ENCODE results near the gene GNAQ.
"Not testable (repeated sequence)": the region's sequence is repeated elsewhere in the genome, so short reads cannot be mapped to it uniquely, and the experiment has no call there.

GNAQ gene

DNA sequence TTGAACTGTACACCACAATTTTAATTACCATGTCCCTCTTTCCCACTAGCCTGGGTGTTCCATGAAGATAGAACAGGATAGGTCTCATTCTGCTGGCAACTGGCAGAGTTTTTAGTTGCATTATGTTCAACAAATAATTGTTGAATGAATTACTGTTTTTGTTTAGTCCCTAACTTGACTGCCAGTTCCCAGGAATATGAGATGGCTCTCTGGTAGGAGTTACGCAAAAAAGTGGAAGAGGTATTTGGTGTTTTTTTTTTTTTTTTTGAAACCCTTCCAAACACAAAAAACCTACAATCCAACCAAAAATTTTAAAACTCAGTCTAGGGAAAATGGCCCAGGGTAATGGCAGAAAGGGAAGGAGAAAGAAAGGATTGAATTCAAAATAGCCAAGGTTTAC is 153.6 kb downstream of the GNAQ start:
- Histone ChIP-seq H3K9ac (ENCODE audit: low read length in 5 of 5) (no peak overlapping the region), H3K27me3 (ENCODE audit: control insufficient read depth in 5 of 5, insufficient read depth in 4 of 5, low read length in 5 of 5) (no peaks in the 10 kb centered on the region), H3K4me1 (ENCODE audit: control insufficient read depth in 5 of 5, insufficient read depth in 5 of 5, low read length in 5 of 5) (peaks cover 0 to 20% (median 10%) of the 10 kb centered on the region in 5 donors), H3K36me3 (ENCODE audit: control insufficient read depth in 5 of 5, insufficient read depth in 5 of 5, low read length in 5 of 5) (no peaks in the 10 kb centered on the region), H3K27ac (ENCODE audit: low read depth, low read length) (no peak overlapping the region), H3K9me3 (ENCODE audit: control insufficient read depth in 5 of 5, low read length in 5 of 5) (no peaks in the 10 kb centered on the region), H3K4me3 (ENCODE audit: low read depth in 1 of 5, low read length in 5 of 5) (no peak overlapping the region)

DNA sequence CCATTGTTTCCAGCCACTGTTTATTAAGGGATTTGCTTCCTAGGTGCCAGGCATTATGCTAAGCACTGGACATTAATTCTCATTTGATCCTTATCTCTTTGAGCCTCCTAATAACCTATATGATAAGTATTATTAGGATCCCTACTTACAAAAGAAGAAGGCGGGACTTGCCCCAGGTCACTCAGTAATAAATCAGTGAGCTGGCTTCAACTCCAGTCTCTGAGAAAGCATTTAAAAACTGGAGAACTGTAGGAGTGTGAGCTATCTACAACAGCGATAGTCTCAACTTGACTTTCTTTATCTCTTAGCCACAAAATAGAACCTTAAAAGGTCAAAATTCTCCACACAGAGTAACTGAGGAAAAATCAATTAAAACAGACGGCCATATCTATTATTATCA is 155.0 kb downstream of the GNAQ start:
- H3K36me3 ChIP-seq (ENCODE audit: control insufficient read depth in 5 of 5, insufficient read depth in 5 of 5, low read length in 5 of 5): no peaks in the 10 kb centered on the region
- peaks cover 0 to 22% (median 6%) of the 10 kb centered on the region in 5 donors for H3K4me1 ChIP-seq (ENCODE audit: control insufficient read depth in 5 of 5, insufficient read depth in 5 of 5, low read length in 5 of 5)
- H3K9ac ChIP-seq (ENCODE audit: low read length in 5 of 5): no peak overlapping the region
- no peaks in the 10 kb centered on the region for H3K9me3 ChIP-seq (ENCODE audit: control insufficient read depth in 5 of 5, low read length in 5 of 5)
- H3K4me3 ChIP-seq (ENCODE audit: low read depth in 1 of 5, low read length in 5 of 5): no peak overlapping the region
- H3K27me3 ChIP-seq (ENCODE audit: control insufficient read depth in 5 of 5, insufficient read depth in 4 of 5, low read length in 5 of 5): no peaks in the 10 kb centered on the region
- H3K27ac ChIP-seq (ENCODE audit: low read depth, low read length): no peak overlapping the region

DNA sequence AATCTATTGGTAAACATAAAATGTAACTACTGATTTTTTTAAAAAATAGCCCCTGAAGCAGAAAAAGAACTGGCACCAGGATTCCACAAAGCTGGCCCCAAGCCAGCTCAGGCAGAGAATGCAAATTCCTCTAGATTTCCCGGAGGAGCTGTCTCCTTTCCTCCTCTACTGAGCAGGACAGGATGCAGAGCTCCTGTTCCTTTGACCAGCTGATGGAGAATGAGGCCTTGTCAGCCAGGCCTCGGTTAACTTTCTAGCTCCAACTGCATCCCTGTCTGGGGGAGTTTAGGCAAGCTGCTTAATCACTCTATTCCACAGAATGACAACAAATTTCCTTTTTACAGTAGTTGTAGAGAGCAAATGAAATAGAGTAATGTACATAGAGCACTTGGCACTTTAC is 155.5 kb downstream of the GNAQ start:
- Histone ChIP-seq H3K36me3 (ENCODE audit: control insufficient read depth in 5 of 5, insufficient read depth in 5 of 5, low read length in 5 of 5) (no peaks in the 10 kb centered on the region), H3K27ac (ENCODE audit: low read depth, low read length) (no peak overlapping the region), H3K4me1 (ENCODE audit: control insufficient read depth in 5 of 5, insufficient read depth in 5 of 5, low read length in 5 of 5) (peaks cover 0 to 22% (median 6%) of the 10 kb centered on the region in 5 donors), H3K27me3 (ENCODE audit: control insufficient read depth in 5 of 5, insufficient read depth in 4 of 5, low read length in 5 of 5) (no peaks in the 10 kb centered on the region), H3K9ac (ENCODE audit: low read length in 5 of 5) (no peak overlapping the region), H3K4me3 (ENCODE audit: low read depth in 1 of 5, low read length in 5 of 5) (no peak overlapping the region), H3K9me3 (ENCODE audit: control insufficient read depth in 5 of 5, low read length in 5 of 5) (no peaks in the 10 kb centered on the region)

DNA sequence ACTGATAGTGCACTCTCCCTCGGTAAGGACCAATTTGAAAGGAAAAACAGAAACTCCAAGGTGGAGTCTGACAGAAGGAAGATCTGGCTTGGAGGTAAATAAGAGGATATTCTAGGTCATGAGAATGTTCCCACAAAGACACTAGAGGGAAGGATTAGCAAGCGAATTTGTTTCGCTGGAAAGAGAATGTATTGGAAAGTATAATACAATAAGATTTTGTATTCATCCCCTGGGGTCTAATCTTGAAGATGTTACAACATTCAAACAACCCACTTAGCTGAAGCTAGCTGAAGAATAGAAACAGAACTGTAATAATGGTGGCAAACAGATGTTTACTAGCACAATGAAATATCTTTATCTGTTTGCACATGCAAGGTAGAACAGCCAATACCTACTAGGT is 158.7 kb downstream of the GNAQ start:
- Histone ChIP-seq H3K4me1 (ENCODE audit: control insufficient read depth in 5 of 5, insufficient read depth in 5 of 5, low read length in 5 of 5) (peaks cover 0 to 22% (median 6%) of the 10 kb centered on the region in 5 donors), H3K36me3 (ENCODE audit: control insufficient read depth in 5 of 5, insufficient read depth in 5 of 5, low read length in 5 of 5) (no peaks in the 10 kb centered on the region), H3K9ac (ENCODE audit: low read length in 5 of 5) (no peak overlapping the region)

DNA sequence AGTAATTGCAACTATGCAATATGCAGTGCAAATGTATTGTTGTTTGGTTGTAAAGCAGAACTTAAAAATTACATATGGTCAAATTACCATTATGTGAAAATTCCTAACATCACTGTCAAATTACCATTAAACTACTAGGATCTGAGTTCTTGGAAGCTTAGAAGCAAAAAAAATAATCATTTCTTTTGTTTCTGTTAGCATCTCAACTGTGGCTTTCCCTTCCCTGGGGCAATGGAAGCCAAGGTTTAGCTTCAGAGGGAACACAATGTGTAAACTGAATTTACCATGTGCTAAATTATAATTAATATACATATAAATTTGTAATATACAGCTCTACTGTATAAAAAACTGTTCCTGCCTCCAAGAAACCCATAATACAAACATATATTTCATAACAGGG is 159.4 kb downstream of the GNAQ start:
- Histone ChIP-seq H3K4me1 (ENCODE audit: control insufficient read depth in 5 of 5, insufficient read depth in 5 of 5, low read length in 5 of 5) (peaks cover 0 to 22% (median 6%) of the 10 kb centered on the region in 5 donors), H3K9ac (ENCODE audit: low read length in 5 of 5) (no peak overlapping the region), H3K9me3 (ENCODE audit: control insufficient read depth in 5 of 5, low read length in 5 of 5) (no peaks in the 10 kb centered on the region), H3K36me3 (ENCODE audit: control insufficient read depth in 5 of 5, insufficient read depth in 5 of 5, low read length in 5 of 5) (no peaks in the 10 kb centered on the region), H3K27me3 (ENCODE audit: control insufficient read depth in 5 of 5, insufficient read depth in 4 of 5, low read length in 5 of 5) (no peaks in the 10 kb centered on the region), H3K4me3 (ENCODE audit: low read depth in 1 of 5, low read length in 5 of 5) (no peak overlapping the region), H3K27ac (ENCODE audit: low read depth, low read length) (no peak overlapping the region)

More for the DNA sequence above, 158.7 kb downstream of the GNAQ start:
- H3K4me3 ChIP-seq (ENCODE audit: low read depth in 1 of 5, low read length in 5 of 5): no peak overlapping the region
- H3K27ac ChIP-seq (ENCODE audit: low read depth, low read length): no peak overlapping the region
- H3K9me3 ChIP-seq (ENCODE audit: control insufficient read depth in 5 of 5, low read length in 5 of 5): no peaks in the 10 kb centered on the region
- H3K27me3 ChIP-seq (ENCODE audit: control insufficient read depth in 5 of 5, insufficient read depth in 4 of 5, low read length in 5 of 5): no peaks in the 10 kb centered on the region

DNA sequence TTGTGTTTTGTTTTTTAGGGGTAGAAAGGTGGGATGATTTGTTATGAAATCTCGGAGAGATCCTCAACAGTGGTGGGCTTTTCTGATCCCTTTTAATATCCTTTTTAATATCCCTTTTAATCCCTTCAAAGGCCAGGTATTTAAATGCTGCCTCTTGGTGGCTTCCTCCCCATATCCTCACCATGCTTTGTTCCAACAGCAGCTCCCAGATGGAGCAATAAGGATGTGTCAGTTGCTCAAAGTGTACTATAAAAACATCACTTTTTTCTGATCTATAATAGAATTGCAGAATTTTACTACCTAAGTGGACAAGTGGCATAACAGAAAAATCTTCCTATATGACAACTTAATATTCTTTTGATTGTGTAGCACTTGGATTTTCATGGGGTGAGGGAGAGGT is 160.1 kb downstream of the GNAQ start:
- H3K27me3 ChIP-seq (ENCODE audit: control insufficient read depth in 5 of 5, insufficient read depth in 4 of 5, low read length in 5 of 5): no peaks in the 10 kb centered on the region
- peaks cover 0 to 20% (median 6%) of the 10 kb centered on the region in 5 donors for H3K4me1 ChIP-seq (ENCODE audit: control insufficient read depth in 5 of 5, insufficient read depth in 5 of 5, low read length in 5 of 5)
- no peaks in the 10 kb centered on the region for H3K36me3 ChIP-seq (ENCODE audit: control insufficient read depth in 5 of 5, insufficient read depth in 5 of 5, low read length in 5 of 5)
- H3K9ac ChIP-seq (ENCODE audit: low read length in 5 of 5): no peak overlapping the region
- no peak overlapping the region for H3K4me3 ChIP-seq (ENCODE audit: low read depth in 1 of 5, low read length in 5 of 5)
- H3K9me3 ChIP-seq (ENCODE audit: control insufficient read depth in 5 of 5, low read length in 5 of 5): no peaks in the 10 kb centered on the region
- H3K27ac ChIP-seq (ENCODE audit: low read depth, low read length): no peak overlapping the region

DNA sequence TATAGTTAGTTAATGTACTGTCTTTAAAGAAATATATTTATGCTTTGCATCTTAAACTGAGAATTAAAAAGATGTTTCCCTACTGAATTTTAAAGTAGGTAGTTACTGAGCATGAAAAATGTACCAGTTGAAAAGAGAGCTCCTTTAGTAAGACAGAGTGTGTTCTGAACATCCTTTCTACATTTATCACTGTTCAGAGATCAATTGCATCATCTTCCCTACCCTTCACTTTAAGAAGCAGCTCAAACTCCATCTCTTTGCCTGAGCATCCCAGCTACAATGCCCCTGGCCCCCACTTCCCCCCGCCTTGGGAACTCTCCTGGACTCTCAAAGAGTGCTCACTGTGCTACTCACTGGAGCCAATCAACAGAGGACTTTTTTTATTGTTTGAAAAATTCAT is 164.7 kb downstream of the GNAQ start:
- no peak overlapping the region for H3K27ac ChIP-seq (ENCODE audit: low read depth, low read length)

DNA sequence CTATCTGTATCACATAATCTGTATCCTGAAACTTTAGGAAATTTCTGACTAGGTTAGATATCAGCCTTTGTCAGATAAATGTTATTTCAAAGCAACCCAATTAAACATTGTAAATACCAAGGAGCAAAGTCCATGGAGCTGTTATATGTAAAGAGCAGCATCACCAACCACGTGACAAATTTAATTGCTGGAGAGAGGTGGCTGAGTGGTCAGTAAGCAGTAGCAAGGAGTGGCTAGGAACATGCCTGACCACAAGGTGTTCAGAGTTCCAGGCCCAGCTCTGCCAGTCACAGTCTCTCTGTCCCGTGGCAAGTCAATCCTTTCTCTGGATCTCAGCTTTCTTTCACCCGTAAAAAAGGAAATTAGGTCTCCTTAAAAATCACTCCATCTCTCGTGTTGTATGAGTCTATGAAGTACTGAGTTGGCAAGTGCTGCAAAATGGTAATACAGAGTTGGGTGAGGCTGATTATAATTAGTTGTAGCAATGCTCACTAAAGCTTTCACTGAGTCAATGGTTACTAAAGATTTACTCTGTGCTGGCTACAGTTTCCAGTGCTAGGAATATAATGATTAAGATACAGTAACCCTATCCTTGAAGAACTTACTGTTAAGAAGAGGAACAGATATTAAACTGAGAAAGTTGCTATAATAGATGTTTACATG is 166.1 kb downstream of the GNAQ start:
- Histone ChIP-seq H3K4me3 (ENCODE audit: low read depth in 1 of 5, low read length in 5 of 5) (no peak overlapping the region), H3K9me3 (ENCODE audit: control insufficient read depth in 5 of 5, low read length in 5 of 5) (peaks cover 0 to 3% (median 0%) of the 10 kb centered on the region in 5 donors), H3K4me1 (ENCODE audit: control insufficient read depth in 5 of 5, insufficient read depth in 5 of 5, low read length in 5 of 5) (peaks cover 0 to 9% (median 5%) of the 10 kb centered on the region in 5 donors), H3K9ac (ENCODE audit: low read length in 5 of 5) (no peak overlapping the region), H3K27me3 (ENCODE audit: control insufficient read depth in 5 of 5, insufficient read depth in 4 of 5, low read length in 5 of 5) (no peaks in the 10 kb centered on the region), H3K27ac (ENCODE audit: low read depth, low read length) (no peak overlapping the region), H3K36me3 (ENCODE audit: control insufficient read depth in 5 of 5, insufficient read depth in 5 of 5, low read length in 5 of 5) (peaks cover 0 to 4% (median 0%) of the 10 kb centered on the region in 5 donors)

More for the DNA sequence above, 164.7 kb downstream of the GNAQ start:
- Histone ChIP-seq H3K36me3 (ENCODE audit: control insufficient read depth in 5 of 5, insufficient read depth in 5 of 5, low read length in 5 of 5) (peaks cover 0 to 4% (median 0%) of the 10 kb centered on the region in 5 donors), H3K27me3 (ENCODE audit: control insufficient read depth in 5 of 5, insufficient read depth in 4 of 5, low read length in 5 of 5) (no peaks in the 10 kb centered on the region), H3K4me3 (ENCODE audit: low read depth in 1 of 5, low read length in 5 of 5) (no peak overlapping the region), H3K9me3 (ENCODE audit: control insufficient read depth in 5 of 5, low read length in 5 of 5) (peaks cover 0 to 3% (median 0%) of the 10 kb centered on the region in 5 donors), H3K4me1 (ENCODE audit: control insufficient read depth in 5 of 5, insufficient read depth in 5 of 5, low read length in 5 of 5) (peaks cover 0 to 9% (median 5%) of the 10 kb centered on the region in 5 donors), H3K9ac (ENCODE audit: low read length in 5 of 5) (no peak overlapping the region)

DNA sequence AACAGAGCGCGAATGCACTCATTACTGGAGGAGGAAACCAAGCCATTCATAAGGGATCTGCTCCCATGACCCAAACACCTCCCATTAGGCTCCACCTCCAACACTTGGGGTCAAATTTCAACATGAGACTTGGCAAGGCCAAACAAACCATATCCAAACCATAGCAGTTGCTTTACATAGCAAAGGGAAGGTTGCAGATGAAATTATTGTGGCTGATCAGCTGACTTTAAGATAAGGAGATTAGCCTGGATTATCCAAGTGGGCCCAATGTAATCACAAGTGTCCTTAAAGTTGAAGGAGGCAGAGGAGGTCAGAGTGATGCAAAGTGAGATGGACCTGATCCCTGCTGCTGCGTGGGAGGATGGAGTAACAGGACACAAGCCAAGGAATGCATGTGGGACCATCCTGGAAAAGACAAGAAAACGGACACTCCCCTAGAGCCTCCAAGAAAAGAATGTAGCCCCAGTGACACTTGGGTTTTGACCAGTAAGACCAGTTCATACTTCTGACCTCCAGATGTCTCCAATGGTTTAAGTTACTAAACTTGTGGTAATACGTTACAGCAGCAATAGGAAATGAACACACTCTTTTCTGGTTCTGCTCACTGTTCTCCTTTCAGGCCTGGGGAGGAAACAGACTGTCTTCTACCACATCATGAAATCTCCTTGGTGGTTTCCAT is 167.3 kb downstream of the GNAQ start:
- H3K4me1 ChIP-seq (ENCODE audit: control insufficient read depth in 5 of 5, insufficient read depth in 5 of 5, low read length in 5 of 5): peaks cover 0 to 9% (median 5%) of the 10 kb centered on the region in 5 donors
- H3K9ac ChIP-seq (ENCODE audit: low read length in 5 of 5): no peak overlapping the region
- H3K36me3 ChIP-seq (ENCODE audit: control insufficient read depth in 5 of 5, insufficient read depth in 5 of 5, low read length in 5 of 5): peaks cover 0 to 4% (median 0%) of the 10 kb centered on the region in 5 donors
- no peaks in the 10 kb centered on the region for H3K27me3 ChIP-seq (ENCODE audit: control insufficient read depth in 5 of 5, insufficient read depth in 4 of 5, low read length in 5 of 5)
- no peak overlapping the region for H3K27ac ChIP-seq (ENCODE audit: low read depth, low read length)
- peaks cover 0 to 3% (median 0%) of the 10 kb centered on the region in 5 donors for H3K9me3 ChIP-seq (ENCODE audit: control insufficient read depth in 5 of 5, low read length in 5 of 5)
- H3K4me3 ChIP-seq (ENCODE audit: low read depth in 1 of 5, low read length in 5 of 5): no peak overlapping the region

DNA sequence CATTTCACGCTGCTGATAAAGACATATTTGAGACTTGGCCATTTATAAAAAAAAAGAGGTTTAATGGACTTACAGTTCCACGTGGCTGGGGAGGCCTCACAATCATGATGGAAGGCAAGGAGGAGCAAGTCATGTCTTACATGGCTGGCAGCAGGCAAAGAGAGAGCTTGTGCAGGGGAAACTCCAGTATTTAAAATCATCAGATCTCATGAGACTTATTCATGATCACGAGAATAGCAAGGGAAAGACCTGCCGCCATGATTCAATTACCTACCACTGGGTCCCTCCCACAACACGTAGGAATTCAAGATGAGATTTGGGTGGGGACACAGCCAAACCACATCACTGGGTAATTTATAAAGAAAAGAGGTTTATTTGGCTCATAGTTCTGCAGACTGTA is 168.0 kb downstream of the GNAQ start:
- H3K4me3 ChIP-seq (ENCODE audit: low read depth in 1 of 5, low read length in 5 of 5); H3K9me3 ChIP-seq (ENCODE audit: control insufficient read depth in 5 of 5, low read length in 5 of 5); H3K9ac ChIP-seq (ENCODE audit: low read length in 5 of 5); H3K36me3 ChIP-seq (ENCODE audit: control insufficient read depth in 5 of 5, insufficient read depth in 5 of 5, low read length in 5 of 5); H3K4me1 ChIP-seq (ENCODE audit: control insufficient read depth in 5 of 5, insufficient read depth in 5 of 5, low read length in 5 of 5); H3K27me3 ChIP-seq (ENCODE audit: control insufficient read depth in 5 of 5, insufficient read depth in 4 of 5, low read length in 5 of 5); H3K27ac ChIP-seq (ENCODE audit: low read depth, low read length): not testable (repeated sequence)
